Colonic mucosa (tissue), 4 donors: ENCODE results near the gene MUSTN1. TPM values are rescaled to one million over a fixed set of nuclear protein-coding genes. Genes with fewer than 3 reads are reported as not detected.

Source experiments
- DNase-seq: peaks from one replicate; pipeline ENCODE4 v3.0.0-alpha.2; 2020
- H3K27ac ChIP-seq: fragments of 200-600 bp; one replicate; pipeline ENCODE4 v1.8.0; 2021
- H3K27me3 ChIP-seq: fragments of 200-600 bp; one replicate; pipeline ENCODE4 v1.8.0; 2021
- H3K36me3 ChIP-seq: fragments of 200-600 bp; one replicate; pipeline ENCODE4 v1.8.0; 2021
- H3K4me1 ChIP-seq: fragments of 200-600 bp; one replicate; pipeline ENCODE4 v1.8.0; 2021; ENCODE audit warnings: mild to moderate bottlenecking
- H3K4me3 ChIP-seq: fragments of 200-600 bp; one replicate; pipeline ENCODE4 v1.8.0; 2021
- H3K9ac ChIP-seq, 2 donors: one replicate each; pipeline ENCODE4 v1.7.0; 2013; ENCODE audit warnings: control low read depth in 2 of 2, low read depth in 2 of 2, low read length in 2 of 2
- H3K9me3 ChIP-seq: fragments of 200-600 bp; one replicate; pipeline ENCODE4 v1.8.0; 2021
- intact Hi-C: fragments of 100-400 bp; cut with DNase I; formaldehyde crosslinking; loops from one replicate; pipeline ENCODE4 v1.14.1; 2022
- total RNA-seq, 2 donors: library from RNA; stranded (reverse); fragmentation: NEBNext Ultra II Directional in 1 of 2; extraction: Animal tissue kit (Norgen Biotek cat#: 25700) in 1 of 2; gene quantifications; one replicate each; pipeline ENCODE4 v1.2.1, GENCODE V29; 2021
- TF ChIP-seq, protein P1 (sequence below): fragments of 200-600 bp; IDR thresholded peaks from one replicate; pipeline ENCODE4 v1.8.0; 2022; ENCODE audit warnings: antibody characterized with exemption, mild to moderate bottlenecking
- donor health status: healthy.
- donor health status: DM: no; HTN: no; CAD: no.
- donor health status: DM: no; HTN: no; CAD: no.

MUSTN1 gene
- total RNA-seq, 2 donors from 2014 or later: 1.5 to 3.2 TPM

DNA sequence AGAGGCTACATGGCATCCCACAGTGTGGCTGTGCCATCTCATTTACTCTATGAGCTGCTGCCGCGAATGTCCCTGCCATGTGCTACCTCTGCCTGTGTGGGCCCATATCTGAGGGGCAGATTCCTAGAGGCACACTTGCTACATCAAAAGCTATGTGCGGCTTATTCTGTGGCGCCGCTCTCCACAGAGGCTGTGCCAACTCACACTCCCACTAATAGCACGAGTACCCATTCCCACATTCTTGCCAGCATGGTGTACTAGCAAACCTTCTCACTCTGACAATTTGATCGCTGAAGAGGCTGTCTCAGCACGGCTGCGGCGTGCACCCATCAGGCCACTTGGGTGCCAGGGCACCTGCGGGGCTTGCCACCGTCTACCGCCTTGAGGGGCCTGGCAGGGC lies 31.2 kb upstream of the MUSTN1 start:
- Histone ChIP-seq H3K4me3 (no peak overlapping the region), H3K9ac (no peak overlapping the region), H3K36me3 (no peaks in the 10 kb centered on the region), H3K27me3 (no peaks in the 10 kb centered on the region), H3K4me1 (no peaks in the 10 kb centered on the region), H3K9me3 (no peaks in the 10 kb centered on the region), H3K27ac (no peak overlapping the region)
- intact Hi-C loops: no loop called here
- no peak for DNase-seq
- TF ChIP-seq, protein P1, sequence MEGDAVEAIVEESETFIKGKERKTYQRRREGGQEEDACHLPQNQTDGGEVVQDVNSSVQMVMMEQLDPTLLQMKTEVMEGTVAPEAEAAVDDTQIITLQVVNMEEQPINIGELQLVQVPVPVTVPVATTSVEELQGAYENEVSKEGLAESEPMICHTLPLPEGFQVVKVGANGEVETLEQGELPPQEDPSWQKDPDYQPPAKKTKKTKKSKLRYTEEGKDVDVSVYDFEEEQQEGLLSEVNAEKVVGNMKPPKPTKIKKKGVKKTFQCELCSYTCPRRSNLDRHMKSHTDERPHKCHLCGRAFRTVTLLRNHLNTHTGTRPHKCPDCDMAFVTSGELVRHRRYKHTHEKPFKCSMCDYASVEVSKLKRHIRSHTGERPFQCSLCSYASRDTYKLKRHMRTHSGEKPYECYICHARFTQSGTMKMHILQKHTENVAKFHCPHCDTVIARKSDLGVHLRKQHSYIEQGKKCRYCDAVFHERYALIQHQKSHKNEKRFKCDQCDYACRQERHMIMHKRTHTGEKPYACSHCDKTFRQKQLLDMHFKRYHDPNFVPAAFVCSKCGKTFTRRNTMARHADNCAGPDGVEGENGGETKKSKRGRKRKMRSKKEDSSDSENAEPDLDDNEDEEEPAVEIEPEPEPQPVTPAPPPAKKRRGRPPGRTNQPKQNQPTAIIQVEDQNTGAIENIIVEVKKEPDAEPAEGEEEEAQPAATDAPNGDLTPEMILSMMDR: no peak

GRCh38 chr3:52860424-52860768 lies 25.6 kb upstream of the MUSTN1 start:
- H3K4me1 ChIP-seq: no peaks in the 10 kb centered on the region
- intact Hi-C loops: no loop called here
- TF ChIP-seq, protein P1: no peak
- no peaks in the 10 kb centered on the region for H3K27me3 ChIP-seq
- H3K9me3 ChIP-seq: no peaks in the 10 kb centered on the region
- no peak overlapping the region for H3K9ac ChIP-seq
- no peak overlapping the region for H3K27ac ChIP-seq
- no peak overlapping the region for H3K4me3 ChIP-seq
- no peaks in the 10 kb centered on the region for H3K36me3 ChIP-seq
- DNase-seq: no peak

DNA sequence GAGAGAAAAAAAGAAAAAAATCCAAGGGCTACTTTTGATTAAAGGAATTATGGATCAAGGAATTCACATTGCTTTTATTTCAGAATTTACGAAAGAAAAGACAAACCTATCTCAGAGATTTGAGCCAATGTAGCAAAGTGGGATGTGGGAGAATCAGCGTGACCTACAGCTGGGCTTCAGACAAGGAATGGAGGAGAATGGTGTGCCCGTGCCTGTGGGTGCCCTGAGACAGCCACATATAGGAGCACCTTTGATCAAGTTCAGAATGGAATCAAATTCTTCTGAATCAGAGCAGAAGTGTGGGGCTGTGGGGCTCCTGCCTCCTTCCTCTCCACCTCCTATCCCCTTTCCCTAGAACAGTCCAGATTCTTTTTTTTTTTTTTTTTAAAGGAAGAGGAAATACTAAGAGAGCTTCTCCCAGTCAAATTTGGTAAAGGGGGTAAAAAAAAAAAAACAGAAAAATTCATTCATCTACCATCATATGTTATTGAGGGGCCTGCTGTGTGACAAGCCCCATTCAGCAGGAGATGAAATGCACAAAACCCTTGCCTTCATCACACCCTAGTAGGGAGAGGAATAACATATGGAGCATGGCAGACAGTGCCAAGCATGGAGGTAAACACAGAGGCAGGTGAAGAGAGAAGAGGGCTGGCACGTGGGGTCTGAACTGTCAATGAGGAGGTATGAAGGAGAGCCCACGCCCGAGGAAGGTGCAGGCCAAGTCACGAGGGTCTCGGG lies 25.0 kb upstream of the MUSTN1 start:
- H3K9ac ChIP-seq: no peak overlapping the region

DNA sequence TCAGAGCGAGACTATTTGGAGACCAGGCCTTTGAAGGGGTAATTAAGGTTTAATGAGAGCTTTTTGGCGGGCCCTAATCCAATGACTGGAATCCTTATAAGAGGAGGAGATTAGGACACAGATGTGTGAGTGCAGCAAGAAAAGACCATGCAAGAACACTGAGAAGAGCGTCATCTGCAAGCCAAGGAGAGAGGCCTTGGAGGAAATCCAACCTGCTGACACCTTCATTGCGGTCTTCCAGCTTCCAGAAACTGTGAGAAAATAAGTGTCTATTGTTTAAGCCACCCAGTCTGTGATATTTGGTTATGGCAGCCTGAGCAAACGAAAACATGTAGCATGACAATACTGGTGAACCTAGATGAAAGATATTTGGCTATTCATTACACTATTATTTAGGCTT lies 23.0 kb upstream of the MUSTN1 start:
- no peak overlapping the region for H3K4me3 ChIP-seq
- no peak overlapping the region for H3K27ac ChIP-seq
- intact Hi-C loops: loop anchor here (10.0 kb wide), 1 partner anchor 217 kb away; no protein-coding TSS in a partner anchor
- H3K9me3 ChIP-seq: no peaks in the 10 kb centered on the region
- H3K36me3 ChIP-seq: no peaks in the 10 kb centered on the region
- TF ChIP-seq, protein P1: no peak
- no peaks in the 10 kb centered on the region for H3K4me1 ChIP-seq
- H3K27me3 ChIP-seq: no peaks in the 10 kb centered on the region
- DNase-seq: no peak
- H3K9ac ChIP-seq: no peak overlapping the region

More for the DNA sequence above, 25.0 kb upstream of the MUSTN1 start:
- Histone ChIP-seq H3K27me3 (no peaks in the 10 kb centered on the region), H3K9me3 (no peaks in the 10 kb centered on the region), H3K27ac (no peak overlapping the region), H3K4me1 (no peaks in the 10 kb centered on the region), H3K4me3 (no peak overlapping the region), H3K36me3 (no peaks in the 10 kb centered on the region)
- TF ChIP-seq, protein P1: no peak
- no peak for DNase-seq
- intact Hi-C loops: loop anchor here (10.0 kb wide), 1 partner anchor 215 kb away; no protein-coding TSS in a partner anchor

DNA sequence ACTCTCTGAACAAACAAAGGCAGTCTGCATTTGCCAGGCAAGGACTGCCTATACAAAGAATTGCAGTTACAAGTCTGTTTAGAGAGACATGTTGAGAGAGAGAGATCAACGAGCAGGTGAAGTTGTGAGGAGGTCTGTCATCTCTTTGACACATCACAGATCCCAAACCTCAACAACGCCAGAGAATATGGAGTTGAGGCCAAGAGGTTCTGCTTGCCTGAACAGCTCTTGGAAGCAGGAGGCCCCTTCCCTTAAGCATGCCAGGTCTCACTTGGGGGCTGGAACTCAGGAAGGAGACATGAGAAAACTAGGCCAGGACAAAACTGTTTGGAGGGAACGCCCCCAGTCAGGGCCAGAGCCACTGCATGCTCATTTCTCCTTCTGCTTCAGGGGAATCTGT lies 22.3 kb upstream of the MUSTN1 start:
- no peaks in the 10 kb centered on the region for H3K36me3 ChIP-seq
- no peaks in the 10 kb centered on the region for H3K4me1 ChIP-seq
- no peaks in the 10 kb centered on the region for H3K27me3 ChIP-seq
- H3K9ac ChIP-seq: no peak overlapping the region
- H3K27ac ChIP-seq: no peak overlapping the region
- TF ChIP-seq, protein P1: no peak
- H3K9me3 ChIP-seq: no peaks in the 10 kb centered on the region
- intact Hi-C loops: loop anchor here (10.0 kb wide), 1 partner anchor 218 kb away; no protein-coding TSS in a partner anchor
- no peak for DNase-seq
- no peak overlapping the region for H3K4me3 ChIP-seq
